ENCODE data around the gene RWDD4.

DNA sequence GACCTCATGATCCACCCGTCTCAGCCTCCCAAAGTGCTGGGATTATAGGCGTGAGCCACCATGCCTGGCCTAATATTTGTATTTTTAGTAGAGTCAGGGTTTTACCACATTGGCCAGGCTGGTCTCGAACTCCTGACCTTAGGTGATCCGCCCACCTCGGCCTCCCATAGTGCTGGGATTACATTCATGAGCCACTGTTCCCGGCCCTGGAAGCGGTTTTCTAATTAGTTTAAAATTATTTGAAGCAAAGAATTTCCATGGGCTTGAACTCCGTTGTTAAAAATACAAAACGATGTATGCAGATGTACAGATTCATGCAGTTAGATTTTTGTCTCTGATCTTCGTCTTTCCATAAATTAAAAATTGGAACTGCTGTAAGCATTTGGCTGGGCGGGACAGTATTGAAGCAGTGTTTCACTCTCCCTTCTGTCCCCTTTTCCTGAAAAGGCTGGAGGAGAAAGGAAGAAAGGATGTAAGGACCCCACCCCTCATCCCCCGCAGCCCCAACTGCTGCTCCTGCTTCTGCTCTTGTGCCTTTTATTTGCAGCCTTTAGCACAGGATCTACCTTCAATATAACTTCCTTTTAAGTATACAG, 12.1 kb upstream of the RWDD4 start:
- TF ChIP-seq POLR2A (IDR thresholded peaks at IDR 0.05) (no peak), CTCF (IDR thresholded peaks at IDR 0.05) (no peak)
